Neutrophil (primary cell): ENCODE results near the gene CAMK2A.

Experiments
- H3K27ac ChIP-seq: fragments of 200-600 bp; sonication (generic); 2 replicates; pipeline ENCODE4 v1.5.1; 2016; ENCODE audit warnings: mild to moderate bottlenecking, moderate library complexity
- H3K27me3 ChIP-seq: fragments of 200-600 bp; sonication (generic); 2 replicates; pipeline ENCODE4 v1.6.0; 2016; ENCODE audit warnings: mild to moderate bottlenecking
- H3K36me3 ChIP-seq: fragments of 200-600 bp; sonication (generic); 2 replicates; pipeline ENCODE4 v1.5.1; 2017
- H3K4me1 ChIP-seq, 2 experiments: fragments of 200-600 bp in 1 of 2; sonication (generic) in 1 of 2; 1 replicate in 1 of 2; 2 replicates in 1 of 2; pipeline versions ENCODE4 v1.5.1 to v1.6.1; 2013 to 2016; ENCODE audit warnings: low read depth in 1 of 2, low read length in 1 of 2, mild to moderate bottlenecking in 1 of 2, moderate library complexity in 1 of 2; ENCODE audit not compliant: control insufficient read depth in 1 of 2, insufficient read depth in 1 of 2
- H3K4me3 ChIP-seq, 2 experiments: fragments of 200-600 bp in 1 of 2; sonication (generic) in 1 of 2; 1 replicate in 1 of 2; 2 replicates in 1 of 2; pipeline ENCODE4 v1.5.1; 2013 to 2016; ENCODE audit warnings: low read depth in 1 of 2, low read length in 1 of 2, mild to moderate bottlenecking in 1 of 2, moderate library complexity in 1 of 2
- H3K9me3 ChIP-seq: fragments of 200-600 bp; sonication (generic); 2 replicates; pipeline ENCODE4 v1.5.1; 2016
- TF ChIP-seq, protein P1 (sequence below): fragments of 200-600 bp; sonication (generic); IDR thresholded peaks from 2 replicates; pipeline ENCODE4 v1.5.1; 2016; ENCODE audit warnings: antibody characterized with exemption

CAMK2A gene

DNA sequence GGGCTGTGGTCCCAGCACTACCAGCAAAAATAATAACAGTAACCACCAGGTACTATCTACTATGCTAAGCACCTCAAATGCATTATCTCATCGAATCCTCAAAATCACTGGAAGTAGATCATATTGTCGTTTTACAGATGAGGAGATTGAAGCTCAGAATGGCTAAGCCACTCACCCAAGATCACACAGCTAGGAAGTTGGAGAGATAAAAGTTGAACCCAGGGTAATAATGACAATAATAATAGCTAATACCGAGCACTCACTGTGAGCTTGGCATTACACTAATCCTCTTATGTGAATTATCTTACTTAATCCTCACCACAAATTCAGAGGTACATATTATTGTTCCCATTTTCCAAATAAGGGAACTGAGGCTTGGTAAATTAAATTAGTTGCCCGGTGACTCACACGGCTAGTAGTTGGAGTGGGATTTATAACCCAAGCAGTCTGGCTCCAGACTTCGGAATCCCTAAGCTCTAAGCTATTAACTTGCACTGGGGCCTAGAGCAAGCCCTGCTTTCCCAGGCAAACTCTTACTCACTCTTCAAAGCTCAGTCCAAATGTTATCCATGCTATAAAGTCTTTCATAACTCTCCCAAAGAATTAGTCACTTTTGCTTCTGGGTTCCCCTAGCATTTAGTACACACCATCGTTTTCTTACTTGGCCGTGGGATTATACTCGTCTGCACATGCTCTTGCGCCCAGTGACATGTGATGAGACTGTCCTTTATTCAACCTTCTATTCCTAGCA lies 9.3 kb upstream of the CAMK2A start:
- no peak overlapping the region for H3K4me3 ChIP-seq
- H3K4me1 ChIP-seq: no peaks in the 10 kb centered on the region
- H3K9me3 ChIP-seq: no peaks in the 10 kb centered on the region
- peaks cover 50% of the 10 kb centered on the region for H3K27me3 ChIP-seq
- no peaks in the 10 kb centered on the region for H3K36me3 ChIP-seq
- TF ChIP-seq, protein P1, sequence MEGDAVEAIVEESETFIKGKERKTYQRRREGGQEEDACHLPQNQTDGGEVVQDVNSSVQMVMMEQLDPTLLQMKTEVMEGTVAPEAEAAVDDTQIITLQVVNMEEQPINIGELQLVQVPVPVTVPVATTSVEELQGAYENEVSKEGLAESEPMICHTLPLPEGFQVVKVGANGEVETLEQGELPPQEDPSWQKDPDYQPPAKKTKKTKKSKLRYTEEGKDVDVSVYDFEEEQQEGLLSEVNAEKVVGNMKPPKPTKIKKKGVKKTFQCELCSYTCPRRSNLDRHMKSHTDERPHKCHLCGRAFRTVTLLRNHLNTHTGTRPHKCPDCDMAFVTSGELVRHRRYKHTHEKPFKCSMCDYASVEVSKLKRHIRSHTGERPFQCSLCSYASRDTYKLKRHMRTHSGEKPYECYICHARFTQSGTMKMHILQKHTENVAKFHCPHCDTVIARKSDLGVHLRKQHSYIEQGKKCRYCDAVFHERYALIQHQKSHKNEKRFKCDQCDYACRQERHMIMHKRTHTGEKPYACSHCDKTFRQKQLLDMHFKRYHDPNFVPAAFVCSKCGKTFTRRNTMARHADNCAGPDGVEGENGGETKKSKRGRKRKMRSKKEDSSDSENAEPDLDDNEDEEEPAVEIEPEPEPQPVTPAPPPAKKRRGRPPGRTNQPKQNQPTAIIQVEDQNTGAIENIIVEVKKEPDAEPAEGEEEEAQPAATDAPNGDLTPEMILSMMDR: no peak
- H3K27ac ChIP-seq: no peak overlapping the region

DNA sequence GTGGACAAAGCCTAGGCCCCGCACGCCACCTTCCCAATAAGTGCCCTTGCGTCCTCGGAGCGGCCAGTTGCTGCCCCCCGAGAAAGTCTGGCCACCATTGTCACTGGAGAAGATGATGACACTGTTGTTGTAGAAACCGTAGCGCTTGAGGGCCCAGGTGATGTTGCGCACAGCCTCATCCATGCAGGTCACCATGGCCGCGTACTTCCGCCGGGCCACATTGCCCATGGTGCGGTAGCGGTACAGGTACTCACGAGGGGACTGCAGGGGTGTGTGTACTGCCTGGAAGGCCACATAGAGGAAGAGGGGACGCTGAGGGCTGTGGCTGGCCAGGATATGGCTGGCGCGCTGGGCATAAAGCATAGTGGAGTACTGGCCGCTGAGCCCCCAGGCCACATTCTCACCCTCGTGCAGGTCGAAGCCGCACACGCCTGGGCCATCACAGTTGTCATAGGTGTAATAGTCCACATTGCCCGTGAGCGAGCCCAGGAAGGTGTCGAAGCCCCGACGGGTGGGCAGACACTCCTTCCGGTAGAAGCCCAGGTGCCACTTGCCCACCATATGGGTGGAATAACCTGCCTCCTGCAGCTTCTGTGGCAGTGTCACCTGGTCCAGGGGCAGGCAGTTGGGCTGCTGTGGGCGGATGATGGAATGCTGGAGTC lies 8.5 kb upstream of the CAMK2A start:
- TF ChIP-seq, protein P1: no peak
- H3K27ac ChIP-seq: no peak overlapping the region

DNA sequence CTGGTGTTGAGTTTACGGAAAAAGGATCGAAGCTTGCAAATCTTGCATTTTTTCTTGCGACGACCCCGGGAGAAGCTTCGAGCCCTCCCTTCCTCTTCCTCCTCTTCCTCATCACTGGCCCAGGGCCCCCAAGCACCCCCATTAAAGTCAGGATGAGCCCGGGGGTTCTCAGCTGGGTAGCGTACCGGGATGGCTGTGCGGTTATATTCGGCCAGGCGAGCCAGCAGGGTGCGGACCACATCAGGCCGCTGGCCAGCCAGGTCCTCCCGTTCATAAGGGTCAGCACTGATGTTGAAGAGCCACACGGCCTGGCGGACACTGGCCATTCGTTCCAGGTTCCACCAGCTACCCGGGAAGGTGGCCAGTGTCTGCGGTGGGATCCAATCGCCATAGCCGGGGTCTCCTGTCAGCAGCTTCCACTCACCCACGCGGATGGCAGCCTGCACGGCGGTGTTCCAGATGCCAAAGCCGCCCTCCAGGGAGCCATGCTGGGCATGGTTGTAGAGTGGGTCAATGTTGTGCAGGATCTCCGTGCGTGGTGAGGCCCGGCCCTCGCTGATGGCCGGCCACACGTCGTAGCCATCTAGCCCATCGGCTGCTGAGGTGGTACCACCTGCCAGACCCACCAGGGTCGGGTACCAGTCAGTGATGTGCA lies 7.8 kb upstream of the CAMK2A start:
- Histone ChIP-seq H3K27me3 (peaks cover 35% of the 10 kb centered on the region), H3K4me1 (no peaks in the 10 kb centered on the region), H3K9me3 (no peaks in the 10 kb centered on the region), H3K27ac (no peak overlapping the region), H3K36me3 (no peaks in the 10 kb centered on the region), H3K4me3 (no peak overlapping the region)
- TF ChIP-seq, protein P1: no peak

More for the DNA sequence above, 8.5 kb upstream of the CAMK2A start:
- Histone ChIP-seq H3K36me3 (no peaks in the 10 kb centered on the region), H3K9me3 (no peaks in the 10 kb centered on the region), H3K4me1 (no peaks in the 10 kb centered on the region), H3K4me3 (no peak overlapping the region), H3K27me3 (peaks cover 42% of the 10 kb centered on the region)

DNA sequence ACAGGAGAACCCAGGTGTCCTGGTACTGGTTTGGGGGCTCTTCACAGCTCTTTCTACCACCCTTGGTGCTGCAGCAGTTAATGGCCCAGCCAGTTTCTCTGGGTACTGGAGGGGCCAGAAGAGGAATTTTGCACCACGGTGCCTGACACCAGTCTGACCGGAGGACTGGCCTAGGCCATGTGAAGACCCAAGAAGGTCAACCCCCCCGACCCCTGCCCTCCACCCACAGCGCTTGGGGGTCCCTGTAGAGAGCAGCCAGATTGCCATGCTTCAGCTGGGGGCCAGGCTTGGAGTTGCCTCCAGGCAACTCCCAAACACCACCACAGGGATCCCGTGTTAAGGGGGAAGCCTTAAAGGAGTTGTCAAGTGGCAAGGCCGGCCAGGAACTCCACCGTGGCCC lies 6.9 kb upstream of the CAMK2A start:
- no peaks in the 10 kb centered on the region for H3K36me3 ChIP-seq
- H3K4me3 ChIP-seq: no peak overlapping the region
- peaks cover 32% of the 10 kb centered on the region for H3K27me3 ChIP-seq
- H3K4me1 ChIP-seq: no peaks in the 10 kb centered on the region
- H3K27ac ChIP-seq: no peak overlapping the region
- TF ChIP-seq, protein P1: no peak
- no peaks in the 10 kb centered on the region for H3K9me3 ChIP-seq

DNA sequence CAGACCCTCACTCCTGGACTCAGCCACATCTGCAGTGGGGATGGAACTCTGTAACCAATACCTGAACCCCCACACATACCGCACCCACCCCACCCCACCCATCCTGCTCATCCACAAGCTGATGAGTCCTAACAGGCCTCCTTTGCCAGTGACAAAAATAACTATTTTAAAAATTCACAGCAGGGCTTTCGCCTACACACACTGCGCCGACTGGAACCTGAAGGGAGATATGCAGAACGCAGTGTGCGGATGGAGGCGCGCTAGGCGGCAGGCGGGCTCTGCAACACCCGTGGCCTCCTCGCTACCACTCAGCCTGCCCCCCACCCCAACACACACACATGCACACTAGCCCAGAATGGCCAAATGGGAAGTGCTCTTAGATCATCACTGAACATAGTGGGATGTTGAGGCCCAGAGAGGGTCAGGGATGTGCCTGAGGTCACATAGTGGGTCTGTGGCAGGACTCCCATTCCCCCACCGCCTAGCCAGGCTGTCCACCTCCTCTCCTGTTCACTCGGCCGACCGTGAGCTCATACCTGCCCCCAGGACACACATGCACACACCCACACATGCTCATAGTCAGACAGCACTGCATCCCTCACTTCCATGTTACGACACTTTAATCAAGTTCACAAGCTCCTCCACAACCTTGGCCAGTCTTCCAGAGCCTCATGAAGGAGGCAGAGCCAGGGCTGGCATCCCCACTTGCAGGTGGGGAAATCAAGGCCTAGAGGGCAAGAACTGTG lies 6.3 kb upstream of the CAMK2A start:
- Histone ChIP-seq H3K9me3 (no peaks in the 10 kb centered on the region), H3K27ac (no peak overlapping the region), H3K27me3 (peaks cover 26% of the 10 kb centered on the region), H3K4me1 (no peaks in the 10 kb centered on the region), H3K36me3 (no peaks in the 10 kb centered on the region), H3K4me3 (no peak overlapping the region)
- TF ChIP-seq, protein P1: no peak
